ENCODE measurements around the gene ZNF205. TPM values are rescaled to one million over a fixed set of nuclear protein-coding genes. Genes with fewer than 3 reads are reported as not detected.

Gene ZNF205
- total RNA-seq, 1 donor from 2014 or later: 21.1 TPM

DNA sequence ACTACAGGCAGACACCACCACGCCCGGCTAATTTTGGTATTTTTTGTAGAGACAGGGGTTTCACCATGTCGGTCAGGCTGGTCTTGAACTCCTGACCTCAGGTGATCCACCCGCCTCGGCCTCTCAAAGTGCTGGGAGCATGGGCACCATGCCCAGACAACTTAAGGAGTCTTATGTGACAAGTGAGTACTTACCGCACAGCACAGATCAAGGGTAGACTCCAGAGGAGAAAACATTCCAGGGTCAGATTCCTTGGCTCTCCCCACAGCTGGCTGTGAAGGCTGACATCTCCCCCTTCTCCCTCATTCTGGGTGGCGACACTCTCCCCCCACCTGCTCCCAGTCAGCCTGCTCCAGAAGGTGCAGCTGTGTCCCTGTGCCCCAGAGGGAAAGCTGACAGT lies 23.9 kb upstream of the ZNF205 start:
- H3K27me3 Mint-ChIP-seq (ENCODE audit: low read depth): no peaks in the 10 kb centered on the region
- TF ChIP-seq, protein P1, sequence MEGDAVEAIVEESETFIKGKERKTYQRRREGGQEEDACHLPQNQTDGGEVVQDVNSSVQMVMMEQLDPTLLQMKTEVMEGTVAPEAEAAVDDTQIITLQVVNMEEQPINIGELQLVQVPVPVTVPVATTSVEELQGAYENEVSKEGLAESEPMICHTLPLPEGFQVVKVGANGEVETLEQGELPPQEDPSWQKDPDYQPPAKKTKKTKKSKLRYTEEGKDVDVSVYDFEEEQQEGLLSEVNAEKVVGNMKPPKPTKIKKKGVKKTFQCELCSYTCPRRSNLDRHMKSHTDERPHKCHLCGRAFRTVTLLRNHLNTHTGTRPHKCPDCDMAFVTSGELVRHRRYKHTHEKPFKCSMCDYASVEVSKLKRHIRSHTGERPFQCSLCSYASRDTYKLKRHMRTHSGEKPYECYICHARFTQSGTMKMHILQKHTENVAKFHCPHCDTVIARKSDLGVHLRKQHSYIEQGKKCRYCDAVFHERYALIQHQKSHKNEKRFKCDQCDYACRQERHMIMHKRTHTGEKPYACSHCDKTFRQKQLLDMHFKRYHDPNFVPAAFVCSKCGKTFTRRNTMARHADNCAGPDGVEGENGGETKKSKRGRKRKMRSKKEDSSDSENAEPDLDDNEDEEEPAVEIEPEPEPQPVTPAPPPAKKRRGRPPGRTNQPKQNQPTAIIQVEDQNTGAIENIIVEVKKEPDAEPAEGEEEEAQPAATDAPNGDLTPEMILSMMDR (conservative IDR thresholded peaks at IDR 0.05): no peak
- peak overlapping the region; percentile 59 for H3K4me3 Mint-ChIP-seq
- no peaks in the 10 kb centered on the region for H3K36me3 Mint-ChIP-seq (ENCODE audit: low read depth)
- H3K4me1 Mint-ChIP-seq: peaks cover 18% of the 10 kb centered on the region
- no peaks in the 10 kb centered on the region for H3K9me3 Mint-ChIP-seq
- peak overlapping the region; percentile 95 for H3K27ac Mint-ChIP-seq (ENCODE audit: unreplicated experiment)
- DNase-seq (ENCODE audit: low read depth, low spot score): no peak

DNA sequence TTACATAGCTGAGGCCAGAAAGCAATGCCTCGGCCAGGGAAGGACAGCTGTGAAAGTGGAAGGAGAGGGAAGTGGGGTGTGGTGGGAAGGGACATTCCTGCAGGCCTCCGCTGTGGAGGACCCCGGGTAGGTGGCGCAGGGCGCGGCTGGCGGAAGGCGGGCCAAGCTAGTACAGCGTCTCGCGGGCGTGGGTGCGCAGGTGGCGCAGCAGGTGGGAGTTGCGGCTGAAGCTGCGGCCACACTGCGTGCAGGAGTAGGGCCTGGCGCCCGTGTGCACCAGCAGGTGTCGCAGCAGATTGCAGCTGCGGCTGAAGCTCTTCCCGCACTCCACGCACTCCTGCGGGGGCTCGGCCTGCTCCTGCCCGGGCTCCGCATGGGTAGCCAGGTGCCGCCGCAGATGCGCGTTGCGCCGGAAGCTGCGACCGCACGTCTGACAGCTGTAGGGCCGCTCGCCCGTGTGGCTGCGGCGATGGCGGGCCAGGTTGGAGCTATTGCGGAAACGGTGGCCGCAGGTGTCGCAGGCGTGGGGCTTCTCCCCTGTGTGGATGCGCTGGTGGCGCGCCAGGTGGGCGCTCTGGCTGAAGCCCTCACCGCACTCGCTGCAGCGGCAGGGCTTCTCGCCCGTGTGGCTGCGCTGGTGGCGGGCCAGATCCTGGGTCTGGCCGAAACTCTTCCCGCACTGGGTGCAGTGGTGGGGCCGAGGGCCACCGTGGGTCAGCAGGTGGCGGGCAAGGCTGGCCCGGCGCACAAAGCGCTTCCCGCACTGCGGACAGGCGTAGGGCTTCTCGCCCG lies 23.3 kb upstream of the ZNF205 start:
- Mint-ChIP-seq H3K4me3 (no peak overlapping the region), H3K27me3 (ENCODE audit: low read depth) (no peaks in the 10 kb centered on the region), H3K27ac (ENCODE audit: unreplicated experiment) (no peak overlapping the region), H3K9me3 (no peaks in the 10 kb centered on the region), H3K36me3 (ENCODE audit: low read depth) (no peaks in the 10 kb centered on the region), H3K4me1 (peaks cover 18% of the 10 kb centered on the region)
- TF ChIP-seq, protein P1 (conservative IDR thresholded peaks at IDR 0.05): no peak
- DNase-seq (ENCODE audit: low read depth, low spot score): no peak

DNA sequence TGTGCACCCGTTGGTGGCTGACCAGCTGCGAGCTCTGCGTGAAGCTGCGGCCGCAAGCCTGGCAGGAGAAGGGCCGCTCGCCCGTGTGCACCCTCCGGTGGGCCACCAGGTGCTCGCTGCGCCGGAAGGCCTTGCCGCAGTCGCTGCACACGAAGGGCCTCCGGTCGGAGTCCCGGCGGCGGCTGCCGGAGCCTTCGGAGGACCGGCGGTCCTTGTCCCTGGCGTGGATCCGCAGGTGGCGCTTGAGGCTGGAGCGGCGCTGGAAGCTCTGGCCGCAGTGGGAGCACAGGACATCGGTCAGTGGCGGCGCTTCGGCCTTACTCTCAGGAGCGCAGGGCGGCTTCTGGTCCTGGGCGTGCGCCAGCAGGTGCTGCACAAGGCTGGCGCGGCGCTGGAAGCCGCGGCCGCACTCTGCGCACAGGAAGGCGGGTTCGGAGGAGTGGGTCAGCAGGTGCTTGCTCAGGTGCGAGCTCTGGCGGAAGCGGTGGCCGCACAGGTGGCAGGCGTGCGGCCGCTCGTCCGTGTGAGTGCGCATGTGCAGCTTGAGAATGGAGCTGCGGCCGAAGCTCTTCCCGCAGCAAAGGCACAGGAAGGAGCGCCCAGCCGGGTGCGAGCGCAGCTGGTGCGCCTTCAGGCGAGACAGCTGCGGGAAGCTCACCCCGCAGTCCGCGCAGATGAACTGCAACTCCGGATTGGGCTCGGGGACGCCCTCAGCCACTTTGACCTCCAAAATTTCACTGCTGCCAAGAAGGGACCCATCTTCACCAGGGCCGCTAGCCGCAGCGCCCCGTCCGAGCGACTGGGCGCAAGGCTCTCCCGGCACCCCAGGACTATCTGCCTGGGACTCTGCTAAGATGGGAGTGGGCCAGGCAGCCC lies 22.4 kb upstream of the ZNF205 start:
- peaks cover 24% of the 10 kb centered on the region for H3K4me1 Mint-ChIP-seq
- DNase-seq (ENCODE audit: low read depth, low spot score): no peak
- no peaks in the 10 kb centered on the region for H3K9me3 Mint-ChIP-seq
- H3K36me3 Mint-ChIP-seq (ENCODE audit: low read depth): no peaks in the 10 kb centered on the region
- H3K27ac Mint-ChIP-seq (ENCODE audit: unreplicated experiment): no peak overlapping the region
- no peak overlapping the region for H3K4me3 Mint-ChIP-seq
- TF ChIP-seq, protein P1 (conservative IDR thresholded peaks at IDR 0.05): no peak
- H3K27me3 Mint-ChIP-seq (ENCODE audit: low read depth): peaks cover 5% of the 10 kb centered on the region

DNA sequence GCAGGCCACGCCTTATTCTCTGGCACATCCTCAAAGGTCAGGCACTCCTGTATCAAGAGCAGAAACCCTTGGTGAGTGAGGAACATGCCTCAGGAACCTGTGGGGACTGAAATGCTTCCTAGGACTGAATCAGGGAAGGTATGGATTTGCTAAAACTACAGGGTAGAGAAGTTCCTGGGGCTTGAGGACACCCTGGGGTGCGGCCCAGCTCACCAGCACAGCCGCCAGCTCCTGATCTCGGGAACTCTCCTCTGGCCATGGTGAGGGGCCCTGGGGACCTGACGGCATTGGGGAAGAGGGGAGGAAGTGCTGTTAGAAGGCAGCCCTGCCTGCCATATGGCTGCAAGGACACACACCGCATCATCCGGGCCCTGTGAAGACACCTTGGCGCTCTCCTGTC lies 20.8 kb upstream of the ZNF205 start:
- no peak overlapping the region for H3K4me3 Mint-ChIP-seq
- H3K9me3 Mint-ChIP-seq: no peaks in the 10 kb centered on the region
- H3K27ac Mint-ChIP-seq (ENCODE audit: unreplicated experiment): no peak overlapping the region
- DNase-seq (ENCODE audit: low read depth, low spot score): no peak
- no peaks in the 10 kb centered on the region for H3K36me3 Mint-ChIP-seq (ENCODE audit: low read depth)
- H3K27me3 Mint-ChIP-seq (ENCODE audit: low read depth): peaks cover 10% of the 10 kb centered on the region
- peaks cover 24% of the 10 kb centered on the region for H3K4me1 Mint-ChIP-seq
- TF ChIP-seq, protein P1 (conservative IDR thresholded peaks at IDR 0.05): no peak

DNA sequence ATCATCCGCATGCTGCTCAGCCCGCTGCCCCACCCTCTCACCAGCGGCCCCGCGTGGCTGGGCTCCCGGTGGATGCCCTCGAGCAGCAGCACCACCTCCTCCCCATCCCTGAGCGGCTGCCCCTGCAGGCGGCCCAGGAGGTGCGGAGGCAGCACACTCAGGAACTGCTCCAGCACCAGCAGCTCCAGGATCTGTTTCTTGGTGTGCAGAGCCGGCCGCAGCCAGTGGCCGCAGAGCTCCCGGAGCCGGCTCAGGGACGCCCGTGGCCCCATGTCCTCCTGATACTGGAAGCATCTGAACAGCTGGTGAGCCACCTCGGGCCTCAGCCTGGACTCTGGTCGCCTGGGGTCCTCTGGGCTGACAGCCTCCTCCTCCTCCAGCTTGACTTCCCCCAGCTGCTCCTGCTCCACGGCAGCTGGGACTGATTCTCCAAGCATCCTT lies 19.9 kb upstream of the ZNF205 start:
- Mint-ChIP-seq H3K36me3 (ENCODE audit: low read depth) (no peaks in the 10 kb centered on the region), H3K4me1 (peaks cover 21% of the 10 kb centered on the region), H3K4me3 (no peak overlapping the region), H3K9me3 (no peaks in the 10 kb centered on the region), H3K27ac (ENCODE audit: unreplicated experiment) (no peak overlapping the region), H3K27me3 (ENCODE audit: low read depth) (peaks cover 20% of the 10 kb centered on the region)
- no peak for DNase-seq (ENCODE audit: low read depth, low spot score)
- TF ChIP-seq, protein P1 (conservative IDR thresholded peaks at IDR 0.05): no peak

Data from neural crest cell (in vitro differentiated cells).